Gastrocnemius medialis (tissue), 4 donors: Measurements from ENCODE around the gene CACNA1D.

ENCODE experiments used
- CTCF ChIP-seq, 5 experiments: fragments of 450-650 bp in 3 of 5; fragments of 200-600 bp in 2 of 5; sonication (generic) in 2 of 5; IDR thresholded peaks in 4 of 5; conservative IDR thresholded peaks in 1 of 5; 1 replicate in 4 of 5; 2 replicates in 1 of 5; pipeline ENCODE4 v1.5.1; 2016 to 2019; ENCODE audit warnings: antibody characterized with exemption in 5 of 5, mild to moderate bottlenecking in 3 of 5, moderate library complexity in 3 of 5
- POLR2A ChIP-seq, 2 donors: fragments of 450-650 bp; IDR thresholded peaks; one replicate each; pipeline ENCODE4 v1.6.1; 2017; ENCODE audit warnings: antibody characterized with exemption in 2 of 2, mild to moderate bottlenecking in 2 of 2, moderate library complexity in 2 of 2

- TF ChIP-seq POLR2A (IDR thresholded peaks at IDR 0.05) (no peak), CTCF (IDR thresholded peaks at IDR 0.05 in 4 of 5, conservative IDR thresholded peaks at IDR 0.05 in 1 of 5) (no peak)
Observed at GRCh38 chr3:53758846-53759245, 264.4 kb downstream of the CACNA1D start.
